Activated T-cell treated with anti-CD3 and anti-CD28 coated beads for 1 hour (primary cell): ENCODE data around the gene ACIN1.
A peak's percentile ranks its signal among the peaks of the same experiment; 100 is the strongest.

ENCODE experiments used
- DNase-seq: peaks from one replicate; pipeline ENCODE4 v3.0.0-alpha.2; 2020; ENCODE audit warnings: low read depth

The ACIN1 gene

GRCh38 chr14:23079716-23080115 is 15.2 kb downstream of the ACIN1 start:
- DNase-seq = no peak

- DNase-seq = no peak
Observed at GRCh38 chr14:23078692-23079116, 16.2 kb downstream of the ACIN1 start.

GRCh38 chr14:23077962-23078361 is 17.0 kb downstream of the ACIN1 start:
- DNase-seq = no peak

GRCh38 chr14:23076785-23077408 is 18.0 kb downstream of the ACIN1 start:
- no peak for DNase-seq

GRCh38 chr14:23074906-23075305 is 20.0 kb downstream of the ACIN1 start:
- DNase-seq = no peak

GRCh38 chr14:23071921-23072539 is 22.9 kb downstream of the ACIN1 start:
- no peak for DNase-seq

- peak; percentile 60 for DNase-seq
Observed at GRCh38 chr14:23071244-23071920, 23.6 kb downstream of the ACIN1 start.

- no peak for DNase-seq
Observed at GRCh38 chr14:23070262-23071129, 24.4 kb downstream of the ACIN1 start.

- no peak for DNase-seq
Observed at GRCh38 chr14:23069413-23069806, 25.5 kb downstream of the ACIN1 start.

- peak; percentile 51 for DNase-seq
Observed at GRCh38 chr14:23068789-23069412, 26.0 kb downstream of the ACIN1 start.

- no peak for DNase-seq
Observed at GRCh38 chr14:23067847-23068788, 26.8 kb downstream of the ACIN1 start.

GRCh38 chr14:23066855-23067744 is 27.8 kb downstream of the ACIN1 start:
- DNase-seq = no peak

GRCh38 chr14:23066368-23066767 is 28.6 kb downstream of the ACIN1 start:
- DNase-seq = no peak

GRCh38 chr14:23063601-23064000 is 31.3 kb downstream of the ACIN1 start:
- no peak for DNase-seq

- DNase-seq = no peak
Observed at GRCh38 chr14:23062002-23062401, 32.9 kb downstream of the ACIN1 start.

GRCh38 chr14:23060536-23061260 is 34.2 kb downstream of the ACIN1 start:
- DNase-seq = no peak

GRCh38 chr14:23058654-23059504 is 36.1 kb downstream of the ACIN1 start:
- DNase-seq = no peak
